Uterus (tissue), 2 donors: Measurements from ENCODE around the gene KIRREL3.

Source experiments
- CTCF ChIP-seq, 4 experiments: fragments of 200-600 bp in 2 of 4; fragments of 450-650 bp in 2 of 4; sonication (generic) in 2 of 4; IDR thresholded peaks; one replicate each; pipeline ENCODE4 v1.5.1; 2016 to 2019; ENCODE audit warnings: antibody characterized with exemption in 4 of 4, mild to moderate bottlenecking in 2 of 4, moderate library complexity in 1 of 4
- POLR2A ChIP-seq, 2 donors: fragments of 450-650 bp; IDR thresholded peaks; one replicate each; pipeline ENCODE4 v1.6.1; 2016; ENCODE audit warnings: antibody characterized with exemption in 2 of 2, mild to moderate bottlenecking in 1 of 2, moderate library complexity in 1 of 2

GRCh38 chr11:126433244-126433846, 567.2 kb downstream of the KIRREL3 start:
- TF ChIP-seq CTCF (IDR thresholded peaks at IDR 0.05) (no peak), POLR2A (IDR thresholded peaks at IDR 0.05) (no peak)
